Measurements from ENCODE around the gene ANO2. TPM values are rescaled to one million over a fixed set of nuclear protein-coding genes. Genes with fewer than 3 reads are reported as not detected.

ANO2 gene
- total RNA-seq, 1 donor from 2014 or later: 1.7 TPM

DNA sequence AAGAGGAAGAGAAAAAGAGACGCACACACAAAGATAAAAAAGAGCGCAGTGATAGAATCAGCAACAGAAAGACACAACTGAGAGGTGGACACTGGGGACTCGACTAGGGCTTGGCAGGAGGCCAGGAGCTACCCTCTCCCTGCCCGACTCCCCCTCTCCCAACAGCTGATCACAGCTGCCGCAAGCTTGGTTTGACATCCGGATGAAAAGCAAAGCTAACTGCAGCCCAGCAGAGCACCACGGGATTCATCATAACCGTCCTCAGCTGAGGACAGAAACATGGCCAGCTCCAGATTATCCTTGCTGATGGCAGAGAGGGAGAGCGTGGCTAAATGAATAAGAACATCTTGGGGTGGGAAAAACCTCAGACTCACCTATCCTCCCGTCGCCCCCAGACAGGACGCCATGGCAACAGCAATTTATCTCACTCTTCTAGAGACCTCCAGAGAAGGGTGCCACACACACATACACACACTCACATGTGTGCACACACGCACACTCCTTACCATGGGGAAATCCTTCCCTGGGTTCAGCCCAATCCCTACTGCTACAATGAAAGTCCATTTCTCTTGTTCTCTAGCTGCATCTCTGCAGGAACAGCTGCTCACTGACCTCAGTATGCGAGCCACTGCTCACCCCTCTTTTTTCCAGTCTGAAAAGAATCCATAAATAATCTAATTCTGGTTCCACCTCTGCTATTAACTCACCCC, 377.9 kb downstream of the ANO2 start:
- no peak for DNase-seq (ENCODE audit: low read depth)
- no peak overlapping the region for H3K4me3 ChIP-seq (ENCODE audit: low read depth, low read length)
- TF ChIP-seq, protein P1, sequence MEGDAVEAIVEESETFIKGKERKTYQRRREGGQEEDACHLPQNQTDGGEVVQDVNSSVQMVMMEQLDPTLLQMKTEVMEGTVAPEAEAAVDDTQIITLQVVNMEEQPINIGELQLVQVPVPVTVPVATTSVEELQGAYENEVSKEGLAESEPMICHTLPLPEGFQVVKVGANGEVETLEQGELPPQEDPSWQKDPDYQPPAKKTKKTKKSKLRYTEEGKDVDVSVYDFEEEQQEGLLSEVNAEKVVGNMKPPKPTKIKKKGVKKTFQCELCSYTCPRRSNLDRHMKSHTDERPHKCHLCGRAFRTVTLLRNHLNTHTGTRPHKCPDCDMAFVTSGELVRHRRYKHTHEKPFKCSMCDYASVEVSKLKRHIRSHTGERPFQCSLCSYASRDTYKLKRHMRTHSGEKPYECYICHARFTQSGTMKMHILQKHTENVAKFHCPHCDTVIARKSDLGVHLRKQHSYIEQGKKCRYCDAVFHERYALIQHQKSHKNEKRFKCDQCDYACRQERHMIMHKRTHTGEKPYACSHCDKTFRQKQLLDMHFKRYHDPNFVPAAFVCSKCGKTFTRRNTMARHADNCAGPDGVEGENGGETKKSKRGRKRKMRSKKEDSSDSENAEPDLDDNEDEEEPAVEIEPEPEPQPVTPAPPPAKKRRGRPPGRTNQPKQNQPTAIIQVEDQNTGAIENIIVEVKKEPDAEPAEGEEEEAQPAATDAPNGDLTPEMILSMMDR (conservative IDR thresholded peaks at IDR 0.05; ENCODE audit: low read depth, low read length): no peak

DNA sequence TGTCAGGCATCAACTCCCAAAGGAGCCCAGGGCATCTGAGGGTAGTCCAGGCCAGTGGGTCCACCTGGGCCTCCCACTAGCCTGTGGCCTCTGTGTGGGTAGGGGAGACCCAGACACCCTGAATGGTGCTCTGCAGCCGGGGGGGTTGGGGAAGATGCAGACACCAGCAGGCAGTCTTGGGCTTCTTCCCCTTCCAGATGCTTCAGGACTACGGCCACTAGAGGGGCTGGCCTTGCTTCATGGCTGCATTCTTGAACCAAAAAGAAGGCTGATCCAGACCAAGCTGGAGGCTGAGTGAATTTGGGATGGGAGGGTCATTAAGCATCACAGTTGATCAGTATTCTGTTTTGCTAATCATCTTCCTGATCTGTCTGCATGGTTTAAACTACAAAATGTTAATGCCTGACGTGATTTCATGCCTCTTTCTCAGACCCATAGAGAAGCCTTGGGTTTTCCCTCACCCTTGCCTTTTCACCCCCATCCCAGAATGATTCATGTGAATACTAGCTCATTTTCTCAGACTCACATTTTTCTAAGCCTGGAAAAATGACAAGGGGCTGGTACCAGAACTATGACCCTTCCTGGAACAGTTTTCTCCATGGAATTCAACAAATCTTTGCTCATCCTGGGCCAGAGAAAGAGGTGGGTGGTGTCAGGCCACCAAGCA, 379.0 kb downstream of the ANO2 start:
- TF ChIP-seq, protein P1 (conservative IDR thresholded peaks at IDR 0.05; ENCODE audit: low read depth, low read length): no peak
- no peak for DNase-seq (ENCODE audit: low read depth)
- no peak overlapping the region for H3K4me3 ChIP-seq (ENCODE audit: low read depth, low read length)

DNA sequence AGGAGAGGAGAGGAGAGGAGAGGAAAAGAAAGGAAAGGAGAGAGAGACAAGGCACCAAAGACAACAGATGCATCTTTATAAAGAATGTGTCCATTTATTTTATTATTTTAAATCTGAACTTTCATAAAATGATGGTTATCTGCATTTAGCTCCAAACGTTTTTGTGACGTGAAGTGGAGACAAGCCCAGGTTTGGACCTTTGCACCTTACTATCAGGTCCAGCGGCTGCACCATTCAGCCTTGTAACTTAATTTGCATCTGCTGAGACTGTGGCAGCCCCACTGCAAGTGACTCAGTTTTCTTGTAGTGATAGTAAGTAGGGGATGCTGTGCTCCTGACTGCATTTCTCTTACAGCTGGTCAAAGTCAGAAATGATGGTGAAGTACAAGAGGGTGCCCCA, 382.5 kb downstream of the ANO2 start:
- no peak for DNase-seq (ENCODE audit: low read depth)
- H3K4me3 ChIP-seq (ENCODE audit: low read depth, low read length): no peak overlapping the region
- TF ChIP-seq, protein P1 (conservative IDR thresholded peaks at IDR 0.05; ENCODE audit: low read depth, low read length): no peak

DNA sequence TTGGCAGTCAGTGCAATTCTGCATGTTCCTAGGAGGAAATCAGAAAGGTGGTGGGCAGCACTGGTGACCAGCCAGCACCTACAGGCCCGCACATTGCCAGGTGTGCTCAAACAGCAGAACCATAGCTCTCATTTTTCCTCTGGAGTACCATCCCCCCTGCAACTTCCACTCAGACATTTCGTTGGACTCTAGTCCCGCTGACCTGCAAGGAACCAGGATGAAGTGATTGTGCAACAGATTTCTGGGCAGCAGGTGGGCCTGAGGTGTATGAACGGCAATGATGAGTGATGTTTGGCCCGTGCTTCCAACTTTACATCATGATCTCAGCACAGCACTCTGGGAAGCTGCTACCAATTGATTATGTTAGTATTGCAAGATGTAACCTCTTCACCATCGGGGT, 383.2 kb downstream of the ANO2 start:
- TF ChIP-seq, protein P1 (conservative IDR thresholded peaks at IDR 0.05; ENCODE audit: low read depth, low read length): no peak
- H3K4me3 ChIP-seq (ENCODE audit: low read depth, low read length): no peak overlapping the region
- DNase-seq (ENCODE audit: low read depth): no peak

DNA sequence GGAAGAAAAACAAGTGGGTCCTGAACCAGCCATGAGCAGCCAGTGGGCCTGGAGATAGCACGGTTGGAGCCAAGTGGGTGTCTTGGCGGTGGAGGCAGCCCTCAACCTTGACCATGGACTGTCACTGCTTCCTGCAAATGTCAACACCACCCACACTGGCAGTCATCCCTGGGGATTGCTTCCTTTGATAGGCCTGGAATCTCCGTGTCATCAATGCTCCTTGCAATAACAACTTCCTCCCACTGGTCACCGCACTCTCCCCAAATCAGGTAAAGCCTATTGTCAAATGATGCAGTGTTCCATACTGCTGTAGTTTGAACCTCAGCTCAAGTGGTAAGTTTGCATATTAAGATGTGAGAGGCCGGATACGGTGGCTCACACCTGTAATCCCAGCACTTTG, 384.0 kb downstream of the ANO2 start:
- DNase-seq (ENCODE audit: low read depth): no peak
- no peak overlapping the region for H3K4me3 ChIP-seq (ENCODE audit: low read depth, low read length)
- TF ChIP-seq, protein P1 (conservative IDR thresholded peaks at IDR 0.05; ENCODE audit: low read depth, low read length): no peak

DNA sequence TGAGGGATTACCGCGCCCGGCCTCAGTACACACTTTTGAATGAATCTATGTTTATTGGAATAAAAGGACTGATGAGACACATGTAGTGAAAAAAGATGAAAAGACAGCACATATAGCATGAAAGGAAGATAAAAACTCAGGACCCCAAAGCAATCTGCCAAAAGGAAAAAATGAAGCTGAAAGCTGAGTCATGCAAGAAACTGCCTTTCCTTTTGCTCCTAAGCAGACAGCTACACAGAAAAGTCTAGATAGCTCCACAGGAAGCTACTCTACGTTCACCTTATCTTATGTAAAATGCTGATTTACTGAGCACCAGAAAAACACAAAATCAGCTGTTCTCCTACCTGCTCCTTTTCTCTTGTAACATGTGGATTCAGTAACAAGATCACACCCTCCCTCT, 384.8 kb downstream of the ANO2 start:
- no peak for DNase-seq (ENCODE audit: low read depth)
- TF ChIP-seq, protein P1 (conservative IDR thresholded peaks at IDR 0.05; ENCODE audit: low read depth, low read length): no peak
- no peak overlapping the region for H3K4me3 ChIP-seq (ENCODE audit: low read depth, low read length)

DNA sequence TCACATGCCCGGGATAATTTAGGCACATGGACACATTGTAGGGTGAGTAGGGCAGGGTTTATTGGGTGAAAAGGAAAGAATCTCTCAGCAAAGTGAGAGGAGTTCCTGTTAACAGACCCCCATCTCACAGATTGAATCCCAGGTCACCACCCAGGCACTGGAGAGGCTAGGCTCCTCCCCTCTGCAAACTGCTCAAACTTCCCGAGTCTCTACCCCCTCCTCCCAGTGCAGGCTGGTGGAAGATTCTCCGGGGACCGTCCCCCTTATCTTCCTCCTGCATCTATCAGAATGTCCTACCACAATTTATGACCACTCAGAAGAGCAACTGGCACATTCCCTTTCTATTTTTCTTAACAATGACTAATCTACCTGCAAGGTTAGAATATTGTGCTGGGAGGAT, 387.2 kb downstream of the ANO2 start:
- TF ChIP-seq, protein P1 (conservative IDR thresholded peaks at IDR 0.05; ENCODE audit: low read depth, low read length): no peak
- H3K4me3 ChIP-seq (ENCODE audit: low read depth, low read length): no peak overlapping the region
- no peak for DNase-seq (ENCODE audit: low read depth)

Data from epithelial cell of proximal tubule (primary cell).